ENCODE measurements around the gene CDK2.

The CDK2 gene

GRCh38 chr12:55957106-55957859 is 9.3 kb upstream of the CDK2 start:
- no peak for TF ChIP-seq CTCF (conservative IDR thresholded peaks at IDR 0.05; ENCODE audit: low read depth, low read length)
- H3K4me3 ChIP-seq (ENCODE audit: low read length): no peak overlapping the region
- no peak for DNase-seq (ENCODE audit: low read depth)

GRCh38 chr12:55963760-55964159 is 2.9 kb upstream of the CDK2 start:
- no peak for DNase-seq (ENCODE audit: low read depth)
- no peak for TF ChIP-seq CTCF (conservative IDR thresholded peaks at IDR 0.05; ENCODE audit: low read depth, low read length)

GRCh38 chr12:55965240-55965639 is 1.4 kb upstream of the CDK2 start:
- TF ChIP-seq CTCF (conservative IDR thresholded peaks at IDR 0.05; ENCODE audit: low read depth, low read length): no peak
- peak overlapping the region; percentile 89 for H3K4me3 ChIP-seq (ENCODE audit: low read length)
- no peak for DNase-seq (ENCODE audit: low read depth)

More at GRCh38 chr12:55963760-55964159, 2.9 kb upstream of the CDK2 start:
- H3K4me3 ChIP-seq (ENCODE audit: low read length): peak overlapping the region; percentile 89

GRCh38 chr12:55965941-55966407 is 656 bp upstream of the CDK2 start, which contains the start of gene PMEL:
PMEL (minus strand) TSS chr12:55966042; CDS start chr12:55966011, 31 bp downstream.
- H3K4me3 ChIP-seq (ENCODE audit: low read length): peak within 1 kb of the TSS; percentile 89
- no peak for DNase-seq (ENCODE audit: low read depth)
- no peak for TF ChIP-seq CTCF (conservative IDR thresholded peaks at IDR 0.05; ENCODE audit: low read depth, low read length)

- DNase-seq (ENCODE audit: low read depth): no peak
- TF ChIP-seq CTCF (conservative IDR thresholded peaks at IDR 0.05; ENCODE audit: low read depth, low read length): no peak
- H3K4me3 ChIP-seq (ENCODE audit: low read length): no peak overlapping the region
Observed at GRCh38 chr12:55969356-55969755, 2.7 kb downstream of the CDK2 start.

- no peak for DNase-seq (ENCODE audit: low read depth)
- no peak for TF ChIP-seq CTCF (conservative IDR thresholded peaks at IDR 0.05; ENCODE audit: low read depth, low read length)
- no peak overlapping the region for H3K4me3 ChIP-seq (ENCODE audit: low read length)
Observed at GRCh38 chr12:55970775-55971174, 4.1 kb downstream of the CDK2 start.

- DNase-seq (ENCODE audit: low read depth): no peak
Observed at GRCh38 chr12:55972042-55972441, 5.4 kb downstream of the CDK2 start.

More at GRCh38 chr12:55972042-55972441, 5.4 kb downstream of the CDK2 start:
- no peak overlapping the region for H3K4me3 ChIP-seq (ENCODE audit: low read length)
- no peak for TF ChIP-seq CTCF (conservative IDR thresholded peaks at IDR 0.05; ENCODE audit: low read depth, low read length)

Measured in retinal pigment epithelial cell (primary cell).